ENCODE results near the gene SEC24C.
"Not testable (repeated sequence)": the region's sequence is repeated elsewhere in the genome, so short reads cannot be mapped to it uniquely, and the experiment has no call there.

SEC24C gene

DNA sequence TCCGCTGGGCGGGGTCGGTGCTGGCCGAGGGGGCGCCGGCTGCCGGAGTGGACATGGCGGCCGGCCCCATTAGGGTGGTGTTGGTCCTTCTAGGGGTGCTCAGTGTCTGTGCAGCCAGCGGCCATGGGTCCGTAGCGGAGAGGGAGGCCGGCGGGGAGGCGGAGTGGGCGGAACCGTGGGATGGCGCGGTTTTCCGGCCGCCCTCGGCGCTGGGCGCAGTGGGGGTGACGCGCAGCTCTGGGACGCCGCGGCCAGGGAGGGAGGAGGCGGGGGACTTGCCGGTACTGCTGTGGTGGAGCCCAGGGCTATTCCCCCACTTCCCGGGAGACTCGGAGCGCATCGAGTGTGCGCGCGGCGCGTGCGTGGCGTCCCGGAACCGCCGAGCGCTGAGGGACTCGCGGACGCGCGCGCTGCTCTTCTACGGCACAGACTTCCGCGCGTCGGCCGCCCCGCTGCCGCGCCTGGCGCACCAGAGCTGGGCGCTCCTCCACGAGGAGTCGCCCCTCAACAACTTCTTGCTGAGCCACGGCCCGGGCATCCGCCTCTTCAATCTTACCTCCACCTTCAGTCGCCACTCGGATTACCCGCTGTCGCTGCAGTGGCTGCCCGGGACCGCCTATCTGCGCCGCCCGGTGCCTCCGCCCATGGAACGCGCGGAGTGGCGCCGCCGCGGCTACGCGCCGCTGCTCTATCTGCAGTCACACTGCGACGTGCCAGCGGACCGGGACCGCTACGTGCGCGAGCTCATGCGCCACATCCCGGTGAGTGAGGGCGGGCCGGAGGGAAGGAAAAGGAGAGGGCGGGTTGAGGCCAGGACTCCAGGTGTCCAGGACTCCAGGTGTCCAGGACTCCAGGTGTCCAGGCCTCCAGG lies 28.3 kb downstream of the SEC24C start:
- DNase-seq (ENCODE audit: low read depth, low spot score): peak; percentile 59

- no peak for DNase-seq (ENCODE audit: low read depth, low spot score)
These were observed 29.1 kb downstream of the SEC24C start for GRCh38 chr10:73773152-73773879.

- DNase-seq (ENCODE audit: low read depth, low spot score): no peak
These were observed 30.5 kb downstream of the SEC24C start for GRCh38 chr10:73774637-73775036.

DNA sequence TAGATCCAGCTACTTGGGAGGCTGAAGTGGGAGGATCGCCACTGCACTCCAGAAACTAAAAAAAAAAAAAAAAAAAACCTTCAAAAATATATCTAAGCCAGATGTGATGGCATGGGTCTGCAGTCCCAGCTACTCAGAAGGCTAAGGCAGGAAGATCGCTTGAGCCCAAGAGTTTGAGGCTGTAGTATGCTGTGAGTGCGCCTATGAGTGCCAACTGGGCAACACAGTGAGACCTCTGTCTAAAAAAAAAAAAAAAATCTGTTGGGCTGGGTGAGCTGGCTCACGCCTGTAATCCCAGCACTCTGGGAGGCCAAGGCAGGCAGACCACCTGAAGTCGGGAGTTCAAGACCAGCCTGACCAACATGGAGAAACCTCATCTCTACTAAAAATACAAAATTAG lies 34.8 kb downstream of the SEC24C start:
- no peak for DNase-seq (ENCODE audit: low read depth, low spot score)

- no peak for DNase-seq (ENCODE audit: low read depth, low spot score)
These were observed 35.5 kb downstream of the SEC24C start for GRCh38 chr10:73779539-73780197.

DNA sequence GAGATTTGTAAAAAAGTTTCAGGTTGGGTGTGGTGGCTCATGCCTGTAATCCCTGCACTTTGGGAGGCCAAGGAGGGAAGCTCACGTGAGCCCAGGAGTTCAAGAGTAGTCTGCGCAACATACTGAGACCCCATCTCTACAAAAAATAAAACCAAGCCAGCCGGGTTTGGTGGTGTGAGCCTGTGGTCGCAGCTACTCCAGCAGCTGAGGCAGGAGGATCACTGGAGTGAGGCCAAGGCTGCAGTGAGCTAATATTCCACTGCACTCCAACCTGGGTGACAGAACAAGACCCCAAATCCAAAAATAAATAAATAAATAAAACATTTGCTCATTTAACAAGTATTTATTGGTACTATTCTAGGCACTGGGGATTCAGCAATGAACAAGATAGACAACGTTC lies 36.1 kb downstream of the SEC24C start:
- DNase-seq (ENCODE audit: low read depth, low spot score): no peak

GRCh38 chr10:73780966-73781365 lies 36.8 kb downstream of the SEC24C start:
- no peak for DNase-seq (ENCODE audit: low read depth, low spot score)

GRCh38 chr10:73781548-73781878 lies 37.3 kb downstream of the SEC24C start:
- DNase-seq (ENCODE audit: low read depth, low spot score): no peak

- DNase-seq (ENCODE audit: low read depth, low spot score): peak; percentile 70
These were observed 37.9 kb downstream of the SEC24C start, which contains the start of gene CHCHD1 for GRCh38 chr10:73781879-73782748. CHCHD1 (plus strand) TSS chr10:73782048; CDS start chr10:73782076, 28 bp downstream.

DNA sequence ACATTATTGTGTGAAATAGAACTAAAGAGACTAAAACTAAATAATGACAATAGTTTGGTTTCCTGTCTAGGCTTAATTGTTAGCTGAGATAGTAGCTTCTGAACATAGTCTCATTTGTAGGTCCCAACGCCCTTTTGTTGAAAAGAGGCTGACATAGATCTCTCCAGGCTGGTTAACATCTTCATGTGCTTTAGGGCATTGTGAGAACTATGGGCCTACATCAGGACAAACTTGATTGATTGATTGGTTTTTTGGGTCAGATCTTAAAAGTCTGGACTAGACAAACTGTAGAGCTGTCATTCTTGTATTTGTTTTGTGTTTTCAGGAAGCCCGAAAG lies 38.5 kb downstream of the SEC24C start:
- no peak for DNase-seq (ENCODE audit: low read depth, low spot score)

DNA sequence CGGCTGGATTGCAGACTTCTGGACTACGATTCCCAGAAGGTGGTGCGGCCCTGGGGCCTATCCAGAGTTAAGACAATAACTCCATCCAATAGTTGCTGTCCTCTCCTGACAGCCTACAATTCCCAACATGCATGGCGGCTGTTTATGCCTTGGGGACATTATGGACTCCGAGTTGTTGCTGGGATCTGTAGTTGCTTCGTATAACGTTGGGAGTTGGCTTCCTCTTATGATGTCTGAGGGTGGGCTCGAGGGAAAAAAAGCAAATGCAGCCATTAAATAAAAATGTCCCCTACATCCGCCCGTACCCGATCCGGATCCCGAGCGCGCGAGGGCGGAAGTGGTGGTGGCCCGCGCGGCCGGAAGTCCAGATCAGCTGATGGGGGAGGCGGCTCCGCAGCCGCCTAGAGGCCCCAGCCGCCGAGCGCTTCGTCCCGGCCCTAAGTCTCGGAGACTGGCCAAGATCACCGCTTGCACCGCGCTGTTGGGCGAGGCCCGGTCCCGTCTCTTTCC lies 41.1 kb downstream of the SEC24C start, which contains the start of gene ZSWIM8:
Gene ZSWIM8, plus strand, starts transcription at position 396 of the 510 bp plus-strand sequence. CDS start 273 bp downstream, outside the sequence.
- DNase-seq (ENCODE audit: low read depth, low spot score): peak; percentile 97

DNA sequence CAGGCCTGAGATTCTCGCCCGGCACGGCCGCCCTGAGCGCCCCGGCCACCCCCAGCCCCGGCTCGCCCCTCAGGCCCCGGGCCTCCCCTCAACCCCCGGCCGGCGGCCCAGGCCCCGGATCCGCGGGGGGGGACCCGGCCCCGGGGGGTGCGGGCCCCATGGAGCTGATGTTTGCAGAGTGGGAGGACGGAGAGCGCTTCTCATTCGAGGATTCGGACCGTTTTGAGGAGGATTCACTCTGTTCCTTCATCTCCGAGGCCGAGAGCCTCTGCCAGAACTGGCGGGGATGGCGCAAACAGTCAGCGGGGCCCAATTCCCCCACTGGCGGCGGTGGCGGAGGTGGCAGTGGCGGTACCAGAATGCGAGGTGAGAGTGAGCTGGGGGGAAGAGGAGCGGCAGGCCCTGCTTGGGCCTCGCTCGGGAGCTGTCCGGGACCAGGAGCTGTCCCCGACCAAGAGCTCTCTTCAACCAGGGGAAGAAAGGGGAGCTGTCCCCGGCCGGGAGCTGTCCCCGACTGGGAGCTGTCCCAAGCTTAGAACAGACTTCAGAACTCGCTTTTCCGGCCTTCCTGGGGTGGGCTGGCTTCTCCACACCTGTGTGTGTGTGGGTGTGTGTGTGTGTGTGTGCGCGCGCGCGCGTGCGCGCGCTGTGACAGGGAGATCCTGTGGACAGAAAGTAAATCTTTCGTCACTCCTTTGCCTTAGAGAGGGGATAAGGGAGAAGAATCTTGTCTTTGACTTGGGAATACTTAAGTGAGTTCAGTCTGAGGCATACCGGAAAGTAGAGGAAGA lies 41.7 kb downstream of the SEC24C start:
- no peak for DNase-seq (ENCODE audit: low read depth, low spot score)

DNA sequence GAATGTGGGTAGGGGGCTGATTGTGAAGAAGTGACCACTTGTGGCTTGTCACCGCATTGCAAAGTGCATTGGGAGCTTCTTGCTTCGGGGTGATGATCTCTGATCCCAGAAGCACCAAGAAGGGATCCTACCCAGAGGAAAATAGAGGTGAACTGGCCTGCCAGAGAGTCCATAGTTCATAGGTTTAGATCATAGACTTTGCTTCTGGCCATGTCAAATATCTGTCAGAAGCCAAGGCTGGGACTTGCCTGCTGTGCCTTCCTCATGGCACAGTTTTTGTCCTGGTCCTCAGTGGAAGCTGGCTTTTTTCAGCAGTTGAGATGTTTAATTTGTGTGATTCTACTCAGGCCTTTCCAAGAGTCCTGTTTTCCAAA lies 42.3 kb downstream of the SEC24C start:
- no peak for DNase-seq (ENCODE audit: low read depth, low spot score)

- not testable (repeated sequence) for DNase-seq (ENCODE audit: low read depth, low spot score)
These were observed 43.0 kb downstream of the SEC24C start for GRCh38 chr10:73787031-73787800.

DNA sequence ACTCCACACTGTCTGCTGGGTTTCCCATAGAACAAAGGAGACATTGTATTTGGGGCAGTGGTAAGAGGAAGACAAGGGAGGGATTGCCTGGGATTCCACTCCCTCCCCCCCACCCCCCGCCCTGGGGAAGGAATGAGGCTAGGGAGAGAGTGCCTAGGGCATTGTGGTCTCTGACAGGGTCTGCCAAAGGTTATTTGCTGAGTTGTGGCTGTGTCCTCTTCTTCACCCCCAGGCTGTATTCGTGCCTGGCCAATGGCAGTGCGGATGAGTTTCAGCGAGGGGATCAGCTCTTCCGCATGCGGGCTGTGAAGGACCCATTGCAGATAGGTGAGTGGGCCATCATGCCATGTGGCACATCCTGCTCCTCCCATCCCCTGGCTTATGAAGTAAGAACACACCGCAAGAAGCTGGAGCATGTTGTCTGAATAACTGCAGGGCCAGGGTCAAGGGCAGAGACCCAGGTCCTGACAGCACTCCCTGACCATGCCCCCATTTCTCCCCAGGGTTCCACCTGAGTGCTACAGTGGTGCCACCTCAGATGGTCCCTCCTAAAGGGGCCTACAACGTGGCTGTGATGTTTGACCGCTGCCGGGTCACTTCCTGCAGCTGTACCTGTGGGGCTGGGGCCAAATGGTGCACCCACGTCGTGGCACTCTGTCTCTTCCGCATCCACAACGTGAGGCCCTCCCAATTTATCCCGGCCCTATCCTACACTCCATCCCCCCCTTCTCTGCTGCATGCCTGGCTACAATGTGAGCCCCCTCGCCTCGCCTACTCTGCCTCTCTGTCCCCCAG lies 44.9 kb downstream of the SEC24C start:
- DNase-seq (ENCODE audit: low read depth, low spot score): no peak

GRCh38 chr10:73789659-73790055 lies 45.5 kb downstream of the SEC24C start:
- DNase-seq (ENCODE audit: low read depth, low spot score): no peak

DNA sequence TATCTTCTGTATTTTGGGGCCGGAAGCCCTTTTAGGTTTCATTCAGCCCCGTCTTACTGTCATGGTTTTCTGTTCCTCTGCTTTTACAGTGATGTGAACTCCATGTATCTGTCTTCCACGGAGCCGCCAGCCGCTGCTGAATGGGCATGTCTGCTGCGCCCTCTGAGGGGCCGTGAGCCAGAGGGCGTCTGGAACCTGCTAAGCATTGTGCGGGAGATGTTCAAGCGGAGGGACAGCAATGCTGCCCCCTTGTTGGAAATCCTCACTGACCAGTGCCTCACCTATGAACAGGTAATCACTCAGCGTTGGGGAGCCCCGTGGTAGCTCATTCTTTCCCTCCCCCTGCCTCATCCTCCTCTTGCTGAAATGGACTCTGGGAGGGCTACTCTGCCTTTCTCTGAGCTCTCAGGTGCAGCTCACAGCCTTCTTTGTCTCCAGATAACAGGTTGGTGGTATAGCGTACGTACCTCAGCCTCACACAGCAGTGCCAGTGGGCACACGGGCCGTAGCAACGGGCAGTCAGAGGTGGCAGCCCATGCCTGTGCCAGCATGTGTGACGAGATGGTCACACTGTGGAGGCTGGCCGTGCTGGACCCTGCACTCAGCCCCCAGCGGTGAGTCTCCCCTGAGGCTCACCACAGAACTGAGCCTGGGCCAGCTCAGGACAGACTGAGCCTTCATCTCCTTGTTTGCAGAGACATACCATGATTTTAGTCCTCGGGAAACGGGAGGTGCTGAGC lies 46.9 kb downstream of the SEC24C start:
- no peak for DNase-seq (ENCODE audit: low read depth, low spot score)

GRCh38 chr10:73791871-73792400 lies 47.8 kb downstream of the SEC24C start:
- no peak for DNase-seq (ENCODE audit: low read depth, low spot score)

All from brain pericyte (primary cell).